Measurements from ENCODE around the gene VLDLR.

The VLDLR gene

GRCh38 chr9:2603621-2604020, 18.0 kb upstream of the VLDLR start:
- DNase-seq, result no peak
- no peak overlapping the region for H3K4me3 ChIP-seq (ENCODE audit: low read depth, low read length)
- no peaks in the 10 kb centered on the region for H3K27me3 ChIP-seq
- no peaks in the 10 kb centered on the region for H3K36me3 ChIP-seq
- H3K4me1 ChIP-seq, result no peaks in the 10 kb centered on the region; the same call in 1 of the 2 replicates
- no peaks in the 10 kb centered on the region for H3K9me3 ChIP-seq
- no peak for TF ChIP-seq CTCF (IDR thresholded peaks at IDR 0.05; ENCODE audit: low read depth, low read length)

- no peaks in the 10 kb centered on the region for H3K9me3 ChIP-seq
- no peaks in the 10 kb centered on the region for H3K36me3 ChIP-seq
- no peaks in the 10 kb centered on the region; the same call in 1 of the 2 replicates for H3K4me1 ChIP-seq
- no peak for TF ChIP-seq CTCF (IDR thresholded peaks at IDR 0.05; ENCODE audit: low read depth, low read length)
- DNase-seq, result no peak
- no peak overlapping the region for H3K4me3 ChIP-seq (ENCODE audit: low read depth, low read length)
- H3K27me3 ChIP-seq, result no peaks in the 10 kb centered on the region
Measured at GRCh38 chr9:2605246-2605645, 16.3 kb upstream of the VLDLR start.

- no peaks in the 10 kb centered on the region for H3K36me3 ChIP-seq
- H3K4me1 ChIP-seq, result no peaks in the 10 kb centered on the region
- no peaks in the 10 kb centered on the region for H3K27me3 ChIP-seq
- H3K4me3 ChIP-seq (ENCODE audit: low read depth, low read length), result no peak overlapping the region
- no peak for DNase-seq
- H3K9me3 ChIP-seq, result no peaks in the 10 kb centered on the region
- TF ChIP-seq CTCF (IDR thresholded peaks at IDR 0.05; ENCODE audit: low read depth, low read length), result no peak
Measured at GRCh38 chr9:2608276-2608675, 13.3 kb upstream of the VLDLR start.

GRCh38 chr9:2610985-2611384, 10.6 kb upstream of the VLDLR start:
- no peak for DNase-seq
- no peak for TF ChIP-seq CTCF (IDR thresholded peaks at IDR 0.05; ENCODE audit: low read depth, low read length)
- H3K4me3 ChIP-seq (ENCODE audit: low read depth, low read length), result no peak overlapping the region
- H3K9me3 ChIP-seq, result no peaks in the 10 kb centered on the region
- H3K36me3 ChIP-seq, result no peaks in the 10 kb centered on the region
- H3K27me3 ChIP-seq, result no peaks in the 10 kb centered on the region
- H3K4me1 ChIP-seq, result no peaks in the 10 kb centered on the region

- H3K9me3 ChIP-seq, result no peaks in the 10 kb centered on the region
- H3K4me3 ChIP-seq (ENCODE audit: low read depth, low read length), result no peak overlapping the region
- no peaks in the 10 kb centered on the region for H3K27me3 ChIP-seq
- no peaks in the 10 kb centered on the region for H3K36me3 ChIP-seq
- TF ChIP-seq CTCF (IDR thresholded peaks at IDR 0.05; ENCODE audit: low read depth, low read length), result no peak
- no peak for DNase-seq
- H3K4me1 ChIP-seq, result no peaks in the 10 kb centered on the region
Measured at GRCh38 chr9:2611961-2612360, 9.6 kb upstream of the VLDLR start.

- TF ChIP-seq CTCF (IDR thresholded peaks at IDR 0.05; ENCODE audit: low read depth, low read length), result no peak
Measured at GRCh38 chr9:2613730-2614271, 7.8 kb upstream of the VLDLR start.

More at GRCh38 chr9:2613730-2614271, 7.8 kb upstream of the VLDLR start:
- Histone ChIP-seq H3K4me1 (no peaks in the 10 kb centered on the region), H3K36me3 (no peaks in the 10 kb centered on the region), H3K27me3 (no peaks in the 10 kb centered on the region), H3K9me3 (no peaks in the 10 kb centered on the region), H3K4me3 (ENCODE audit: low read depth, low read length) (no peak overlapping the region)
- DNase-seq, result no peak
